Stimulated activated CD8-positive, alpha-beta memory T cell treated with anti-CD3 and anti-CD28 coated beads, Interleukin-2, amount 100 ng/mL, for 48 hours (primary cell): ENCODE data around the gene POMGNT2.
"Not testable (repeated sequence)": the region's sequence is repeated elsewhere in the genome, so short reads cannot be mapped to it uniquely, and the experiment has no call there.

Experiments
- DNase-seq, 2 donors: peaks; one replicate each; pipeline ENCODE4 v3.0.0-alpha.2; 2020; ENCODE audit warnings: low read depth in 2 of 2

The POMGNT2 gene

GRCh38 chr3:43075904-43076661, 29.8 kb downstream of the POMGNT2 start:
- no peak for DNase-seq

- no peak for DNase-seq
Measured at GRCh38 chr3:43074901-43075689, 30.8 kb downstream of the POMGNT2 start.

DNA sequence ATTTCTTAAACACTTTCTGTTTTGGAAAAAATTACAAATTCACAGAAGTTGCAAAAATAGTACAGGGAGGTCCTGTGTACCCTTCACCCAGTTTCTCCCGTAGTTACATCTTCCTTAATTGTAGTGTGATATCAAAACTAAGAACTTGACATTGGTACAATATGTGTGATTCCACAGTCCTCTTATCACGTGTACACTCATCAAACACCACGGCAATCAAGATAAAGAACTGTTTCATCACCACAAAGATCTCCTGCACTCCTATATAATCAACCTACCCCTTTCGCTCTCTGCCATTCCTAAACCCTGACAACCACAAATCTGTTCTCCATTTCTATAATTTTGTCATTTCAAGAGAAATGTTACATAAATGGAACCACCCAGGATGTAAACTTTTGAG, 31.4 kb downstream of the POMGNT2 start:
- no peak for DNase-seq

DNA sequence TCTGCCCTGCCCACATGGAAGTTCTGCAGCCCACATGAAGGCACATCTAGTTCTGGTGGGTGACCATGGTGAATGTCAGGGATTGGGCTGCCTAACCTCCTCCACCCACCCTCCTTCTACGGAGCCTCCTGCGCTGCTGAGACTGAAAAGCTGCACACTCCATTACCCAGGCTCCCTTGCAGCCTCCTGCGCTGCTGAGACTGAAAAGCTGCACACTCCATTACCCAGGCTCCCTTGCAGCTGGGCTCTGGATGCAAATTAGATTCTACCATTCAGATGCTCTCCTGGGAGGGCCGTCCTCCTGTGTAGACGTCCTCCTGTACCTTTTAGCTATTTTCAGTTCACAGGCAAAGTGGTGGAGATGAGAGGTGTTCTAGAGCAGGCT, 32.1 kb downstream of the POMGNT2 start:
- DNase-seq, result no peak

- no peak for DNase-seq
Measured at GRCh38 chr3:43073116-43073835, 32.6 kb downstream of the POMGNT2 start.

GRCh38 chr3:43072361-43072760, 33.5 kb downstream of the POMGNT2 start:
- no peak for DNase-seq

GRCh38 chr3:43071313-43071893, 34.5 kb downstream of the POMGNT2 start:
- DNase-seq, result no peak

GRCh38 chr3:43070670-43071069, 35.2 kb downstream of the POMGNT2 start:
- not testable (repeated sequence) for DNase-seq

DNA sequence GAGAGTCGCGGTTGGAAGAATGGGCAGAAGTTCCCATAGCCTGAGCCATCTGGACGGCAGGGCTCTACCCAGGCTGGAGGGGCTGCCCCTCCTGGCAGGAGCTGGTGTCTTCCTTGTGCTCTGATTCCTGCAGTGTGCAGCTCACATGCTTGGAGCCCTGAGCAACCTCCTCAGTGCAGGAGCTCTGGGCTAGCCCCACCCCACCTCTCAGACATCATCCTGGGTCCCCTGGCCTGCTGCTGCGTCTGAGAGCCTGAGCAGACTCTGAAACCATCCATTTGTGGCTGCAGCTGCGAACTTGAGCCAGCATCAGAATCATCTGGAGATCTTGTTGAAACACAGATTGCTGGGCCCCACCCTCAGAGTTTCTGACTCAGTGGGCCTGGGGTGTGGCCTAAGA, 42.8 kb downstream of the POMGNT2 start:
- no peak for DNase-seq

DNA sequence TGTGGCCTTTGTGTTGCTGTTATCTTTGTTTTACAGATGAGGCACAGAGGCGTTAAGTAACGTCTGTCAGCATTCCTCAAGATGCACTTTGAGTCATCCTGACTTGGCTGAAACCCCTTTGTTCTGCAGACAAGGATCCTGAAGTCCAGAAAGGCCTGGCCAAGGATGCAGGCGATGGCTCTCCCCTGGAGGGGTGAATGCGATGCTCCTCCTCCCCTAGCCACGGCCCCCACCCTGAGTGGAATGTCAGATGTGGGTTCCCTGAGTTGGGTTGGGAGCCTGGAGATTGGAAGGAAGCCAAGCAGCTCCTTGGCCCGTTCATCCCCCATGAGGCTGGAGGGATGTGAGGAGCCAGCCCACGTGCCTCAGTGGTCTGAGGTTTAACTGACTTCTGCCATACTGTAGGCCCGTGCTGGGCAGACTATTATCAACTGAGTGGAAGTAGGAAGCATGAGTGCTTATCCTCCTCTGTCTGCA, 43.3 kb downstream of the POMGNT2 start:
- no peak for DNase-seq

- DNase-seq, result no peak
Measured at GRCh38 chr3:43062040-43062563, 43.8 kb downstream of the POMGNT2 start.

DNA sequence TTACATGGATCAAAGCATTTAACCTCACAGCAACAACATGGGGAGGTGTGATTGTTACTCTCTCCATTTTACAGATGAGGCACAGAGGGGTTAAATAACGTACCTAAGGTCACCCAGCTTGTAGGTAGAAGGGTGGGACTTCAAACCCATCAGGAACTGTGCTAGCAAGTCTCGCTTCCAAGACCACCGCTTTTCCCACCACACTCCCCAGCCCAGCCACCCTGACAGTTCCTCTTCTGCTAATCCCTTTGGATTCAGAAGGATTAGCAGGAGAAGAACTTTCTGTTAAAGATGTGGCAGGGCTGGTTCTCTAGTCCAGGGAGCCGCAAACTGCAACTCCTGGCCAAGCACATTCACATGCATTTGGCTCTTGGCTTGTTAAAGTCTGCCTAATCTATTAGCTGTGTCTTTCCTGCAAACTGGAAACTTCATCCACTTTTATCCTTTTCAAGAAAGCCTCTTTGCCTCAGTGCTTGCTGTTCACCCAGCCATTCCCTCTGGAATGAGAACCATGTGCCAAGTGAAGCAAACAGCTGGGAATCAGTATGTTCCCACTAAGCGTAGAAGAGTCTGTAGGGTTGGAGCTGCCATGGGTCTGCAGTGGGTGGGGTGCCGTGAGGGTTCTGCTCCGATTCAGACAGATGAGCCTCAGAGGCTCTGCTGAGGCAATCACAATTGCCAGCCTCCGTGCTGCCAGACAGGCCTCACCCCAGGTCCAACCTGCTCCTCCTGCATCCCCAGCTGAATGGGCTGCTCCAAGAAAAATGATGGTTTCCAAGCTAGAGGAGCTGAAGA, 44.6 kb downstream of the POMGNT2 start:
- DNase-seq, result no peak

DNA sequence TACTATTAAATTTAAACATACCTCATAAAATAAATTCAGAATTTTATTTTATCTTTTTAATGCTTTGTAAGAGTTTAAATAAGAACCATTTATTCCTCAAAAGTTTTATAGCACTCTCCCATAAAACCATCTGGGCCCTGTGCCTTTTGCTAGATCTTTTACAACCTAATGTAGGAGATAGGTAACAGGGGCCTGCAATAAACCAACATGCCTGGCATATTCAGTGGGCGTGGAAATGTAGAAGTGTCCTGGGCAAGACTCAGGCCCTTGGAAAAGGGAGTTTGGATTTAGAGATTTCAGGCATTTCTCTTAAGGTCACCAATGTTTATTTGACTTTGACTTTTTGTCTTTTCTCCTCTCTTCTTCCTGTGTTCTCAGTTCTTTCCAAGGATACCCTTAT, 46.4 kb downstream of the POMGNT2 start:
- DNase-seq, result no peak

DNA sequence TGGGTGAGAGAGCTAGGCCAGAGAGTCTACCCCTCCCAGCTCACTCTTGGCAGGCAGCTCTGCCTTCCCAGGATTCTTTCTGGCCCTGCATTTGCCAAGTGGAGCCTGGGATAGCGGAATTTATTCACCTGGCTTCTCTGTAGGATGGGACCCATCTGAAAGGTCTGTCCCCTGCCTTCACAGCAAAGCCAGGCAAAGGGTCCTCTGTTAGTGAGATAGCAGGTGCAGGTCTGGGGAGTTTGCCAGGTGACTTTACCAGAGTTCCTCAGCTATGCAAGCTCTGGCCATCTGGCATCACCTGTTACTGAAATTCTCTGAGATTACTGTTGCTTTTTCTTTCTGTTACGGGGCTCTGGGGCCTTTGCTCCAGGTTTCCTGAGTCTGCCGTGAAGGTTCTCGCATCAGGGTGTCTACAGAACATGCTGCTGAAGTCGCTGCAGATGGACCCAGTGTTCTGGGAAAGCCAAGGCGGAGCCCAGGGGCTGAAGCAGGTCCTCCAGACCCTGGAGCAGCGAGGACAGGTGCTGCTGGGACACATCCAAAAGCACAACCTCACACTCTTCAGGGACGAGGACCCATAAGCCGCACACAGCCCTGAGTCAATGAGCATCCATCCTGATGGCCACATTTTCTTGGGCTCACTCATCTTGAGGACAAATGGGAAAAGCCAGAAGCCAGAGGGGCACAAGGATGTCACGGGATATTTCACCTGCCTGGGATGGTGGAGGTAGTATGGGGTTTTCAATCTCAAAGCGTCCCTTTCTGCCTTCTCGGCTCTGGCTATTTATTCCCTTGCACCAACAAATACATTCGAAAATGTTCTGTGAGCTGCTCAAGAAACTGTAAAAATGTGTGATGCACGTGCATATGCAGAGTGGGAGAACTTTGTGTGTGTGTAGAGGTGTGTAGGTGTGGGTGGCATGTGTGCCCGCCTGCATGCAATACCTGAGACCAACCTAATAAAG, 49.8 kb downstream of the POMGNT2 start:
- no peak for DNase-seq

GRCh38 chr3:43055393-43055792, 50.5 kb downstream of the POMGNT2 start:
- DNase-seq, result no peak

GRCh38 chr3:43054754-43055153, 51.1 kb downstream of the POMGNT2 start:
- DNase-seq, result no peak

DNA sequence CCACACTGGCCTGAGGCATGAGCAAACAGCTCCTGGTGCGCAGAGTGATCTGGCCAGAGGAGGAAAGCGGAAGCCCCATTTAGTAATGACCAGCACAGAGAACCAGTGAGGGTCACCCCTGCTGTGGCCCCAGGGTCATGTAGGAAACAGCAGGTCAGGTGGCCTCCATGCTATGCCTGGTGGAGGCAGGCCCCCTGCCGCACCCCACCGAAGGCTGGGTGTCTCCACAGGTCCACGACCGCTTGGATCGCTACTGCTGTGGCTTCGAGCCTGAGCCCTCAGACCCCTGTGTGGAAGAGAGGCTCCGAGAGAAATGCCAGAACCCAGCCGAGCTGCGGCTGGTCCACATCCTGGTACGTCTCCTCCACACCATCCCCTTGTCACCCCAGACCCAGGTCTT, 52.6 kb downstream of the POMGNT2 start:
- no peak for DNase-seq

DNA sequence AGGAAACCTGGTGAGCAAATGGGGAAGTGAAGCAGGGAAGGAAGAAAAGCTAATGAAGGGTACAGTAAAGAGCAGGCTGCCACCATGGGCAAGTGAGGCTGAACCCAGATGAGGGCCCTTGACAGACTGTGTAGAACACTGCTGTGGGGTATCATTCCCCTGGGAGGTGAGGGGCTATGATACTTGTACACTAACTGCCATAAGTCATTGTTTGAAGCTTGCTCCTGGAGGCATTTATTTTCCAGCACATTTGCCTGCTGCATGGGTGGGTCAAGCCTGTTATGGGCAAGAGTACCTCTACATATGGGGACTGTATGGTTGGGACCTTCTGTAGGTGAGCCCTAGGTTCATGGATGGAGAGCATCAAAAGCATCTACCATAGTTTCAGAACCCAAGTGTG, 57.4 kb downstream of the POMGNT2 start:
- DNase-seq, result no peak

- no peak for DNase-seq
Measured at GRCh38 chr3:43046583-43046982, 59.3 kb downstream of the POMGNT2 start.

DNA sequence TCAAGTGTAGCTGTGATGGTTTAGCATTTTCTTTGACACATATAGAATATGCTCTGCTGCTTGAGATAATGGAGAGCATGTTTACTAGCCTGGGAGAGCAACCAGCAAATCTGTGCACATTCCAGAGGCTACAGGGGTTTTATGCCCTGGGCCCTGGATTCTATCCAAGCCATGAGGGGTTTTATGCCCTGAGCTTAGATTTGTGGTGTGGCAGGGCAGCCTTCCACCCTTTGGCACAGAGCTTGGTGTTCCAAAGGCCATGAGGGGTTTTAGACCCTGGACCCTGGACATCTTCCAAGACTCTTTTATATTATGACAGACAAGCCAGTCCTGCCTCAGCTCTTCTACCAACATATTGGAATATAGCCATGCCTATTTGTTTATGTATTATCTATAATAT, 60.8 kb downstream of the POMGNT2 start:
- not testable (repeated sequence) for DNase-seq
